ENCODE data around the gene DEPDC1B. TPM values are rescaled to one million over a fixed set of nuclear protein-coding genes. Genes with fewer than 3 reads are reported as not detected.
A peak's percentile ranks its signal among the peaks of the same experiment; 100 is the strongest.

Gene DEPDC1B
- total RNA-seq, 4 donors from 2014 or later: 10.5 to 13.2 (median 11.2) TPM

DNA sequence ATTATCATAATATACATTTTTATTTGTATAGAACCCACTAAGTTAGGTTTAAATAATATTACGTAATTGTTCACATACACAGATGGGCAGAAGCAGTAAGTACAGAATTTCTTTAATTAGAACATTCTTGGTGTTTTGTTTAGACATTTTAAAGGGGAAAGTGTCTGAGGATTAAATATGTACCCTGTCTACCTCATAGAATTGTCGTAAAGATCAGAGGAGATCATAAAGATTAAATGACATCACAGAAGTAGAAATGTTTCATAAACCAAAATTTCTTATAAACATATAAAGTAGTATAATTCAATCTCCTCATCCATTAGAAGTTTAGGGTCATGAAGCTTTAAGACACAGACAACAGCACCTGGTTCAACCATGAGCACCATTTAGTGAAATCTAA is 20.1 kb downstream of the DEPDC1B start:
- H3K9me3 ChIP-seq: no peaks in the 10 kb centered on the region
- peaks cover 0 to 8% (median 3%) of the 10 kb centered on the region in 4 donors for H3K4me1 ChIP-seq
- no peaks in the 10 kb centered on the region for H3K36me3 ChIP-seq
- DNase-seq: no peak
- no peak overlapping the region for H3K27ac ChIP-seq
- no peaks in the 10 kb centered on the region for H3K27me3 ChIP-seq
- no peak overlapping the region for H3K4me3 ChIP-seq
- TF ChIP-seq POLR2A (IDR thresholded peaks at IDR 0.05) (no peak), CTCF (IDR thresholded peaks at IDR 0.05) (no peak)

DNA sequence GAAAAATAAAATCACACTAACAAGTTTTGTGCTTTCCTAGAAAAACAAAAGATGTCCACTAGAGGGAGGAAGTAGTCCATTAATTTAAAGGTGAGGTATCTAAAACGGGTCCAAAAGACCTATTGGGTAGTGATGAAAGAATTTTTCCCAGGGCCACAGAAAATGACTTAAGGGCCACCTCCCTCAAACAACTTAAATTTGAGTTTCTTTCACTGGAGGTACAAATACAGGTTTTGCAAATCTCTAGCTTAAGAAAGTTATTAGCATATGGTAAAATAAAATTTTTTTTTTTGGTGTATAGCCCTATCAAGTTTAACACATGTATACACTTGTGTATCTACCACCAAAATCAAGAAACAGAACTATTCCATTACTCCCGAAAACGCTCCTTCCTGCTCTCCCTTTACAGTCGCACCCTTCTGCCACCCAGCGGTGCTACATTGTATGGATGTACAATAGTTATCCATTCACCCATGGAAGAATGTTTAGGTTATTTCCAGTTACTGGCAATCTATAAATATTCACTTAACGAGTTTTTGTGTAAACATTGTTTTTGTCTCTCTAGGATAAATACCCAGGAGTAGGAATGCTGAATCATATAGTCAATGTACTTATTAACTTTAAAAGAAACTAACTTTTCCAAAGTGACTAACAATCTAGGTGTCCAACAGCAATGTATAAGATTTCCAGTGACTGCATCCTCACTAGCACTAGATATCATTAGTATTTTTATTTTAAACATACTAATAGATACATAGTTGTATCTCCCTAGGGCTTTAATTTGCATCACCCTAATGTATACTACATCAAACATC is 21.9 kb downstream of the DEPDC1B start:
- TF ChIP-seq CTCF (IDR thresholded peaks at IDR 0.05) (peak; percentile 19 to 68 (median 58)), POLR2A (IDR thresholded peaks at IDR 0.05) (no peak)
- no peak overlapping the region for H3K4me3 ChIP-seq
- H3K27ac ChIP-seq: peak overlapping the region in 2 of 4 donors; percentile 10 to 43
- H3K9me3 ChIP-seq: no peaks in the 10 kb centered on the region
- DNase-seq: peak in 2 of 3 donors; percentile 61 to 82
- no peaks in the 10 kb centered on the region for H3K36me3 ChIP-seq
- H3K27me3 ChIP-seq: no peaks in the 10 kb centered on the region
- peaks cover 0 to 13% (median 3%) of the 10 kb centered on the region in 4 donors for H3K4me1 ChIP-seq

- Histone ChIP-seq H3K4me3 (no peak overlapping the region), H3K27me3 (no peaks in the 10 kb centered on the region), H3K27ac (peak overlapping the region in 3 of 4 donors; percentile 51 to 88 (median 76)), H3K36me3 (no peaks in the 10 kb centered on the region), H3K9me3 (no peaks in the 10 kb centered on the region), H3K4me1 (peaks cover 0 to 26% (median 3%) of the 10 kb centered on the region in 4 donors)
- no peak for DNase-seq
- TF ChIP-seq POLR2A (IDR thresholded peaks at IDR 0.05): no peak
- no peak for TF ChIP-seq CTCF (IDR thresholded peaks at IDR 0.05)
Measured at GRCh38 chr5:60675286-60675685, 24.7 kb downstream of the DEPDC1B start.

DNA sequence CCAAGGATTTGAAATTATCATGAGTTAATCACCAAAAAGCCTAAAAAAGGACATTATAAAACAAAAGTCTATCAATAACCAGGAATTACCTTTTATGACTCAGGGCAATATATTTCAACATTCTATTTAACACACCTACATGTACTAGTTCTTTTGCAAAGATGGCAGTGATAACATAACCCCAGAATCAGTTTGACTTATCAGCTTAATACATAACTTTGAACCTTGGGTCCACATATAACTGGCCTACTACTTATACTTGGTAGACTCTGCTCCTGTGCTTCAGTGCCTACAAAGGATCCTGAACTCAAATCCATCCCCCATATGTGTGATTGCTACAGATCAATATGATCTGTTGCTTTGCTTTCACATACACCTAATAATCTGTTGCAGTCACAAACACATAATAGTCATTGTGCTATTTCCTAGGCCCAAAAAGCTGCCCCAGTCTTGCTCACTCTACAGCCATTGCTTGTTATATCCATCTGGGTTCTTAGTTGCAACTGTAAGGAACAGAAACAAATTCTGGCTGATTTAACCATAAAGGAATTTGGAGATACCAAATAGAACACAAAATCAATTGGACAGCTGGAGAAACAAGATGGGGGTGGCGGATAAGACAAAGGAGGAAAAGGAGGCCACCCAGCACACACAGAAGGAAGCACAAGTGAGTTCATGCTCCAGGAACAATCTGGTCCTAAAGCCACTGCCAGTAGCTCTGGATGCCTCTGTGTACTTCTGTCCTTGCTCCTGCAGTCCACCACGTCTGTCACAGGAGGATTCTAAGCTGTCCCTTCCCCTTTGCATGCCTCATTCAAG is 25.5 kb downstream of the DEPDC1B start:
- H3K27ac ChIP-seq: peak overlapping the region in 3 of 4 donors; percentile 51 to 88 (median 76)
- H3K27me3 ChIP-seq: no peaks in the 10 kb centered on the region
- TF ChIP-seq CTCF (IDR thresholded peaks at IDR 0.05) (no peak), POLR2A (IDR thresholded peaks at IDR 0.05) (no peak)
- H3K36me3 ChIP-seq: no peaks in the 10 kb centered on the region
- no peak for DNase-seq
- H3K4me3 ChIP-seq: no peak overlapping the region
- no peaks in the 10 kb centered on the region for H3K9me3 ChIP-seq
- H3K4me1 ChIP-seq: peaks cover 0 to 26% (median 3%) of the 10 kb centered on the region in 4 donors

DNA sequence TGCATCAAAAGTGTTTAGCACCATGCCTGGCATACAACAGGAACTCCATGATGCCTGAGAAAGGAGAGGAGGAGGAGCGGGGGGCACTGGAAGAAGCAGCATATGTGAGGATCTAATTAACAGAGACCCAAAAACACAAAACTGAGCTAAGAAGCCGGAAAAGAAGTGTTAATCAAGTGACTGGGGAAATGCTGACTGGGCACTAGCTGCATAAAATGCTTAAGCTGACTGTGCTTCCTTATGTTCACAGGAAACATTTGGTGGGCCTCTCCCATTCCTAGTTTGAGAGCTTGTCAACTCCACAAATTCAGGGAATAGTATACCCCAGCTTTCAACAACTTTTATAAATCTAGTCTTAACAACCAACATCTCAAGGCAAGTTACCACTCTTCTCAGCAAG is 26.6 kb downstream of the DEPDC1B start:
- H3K27ac ChIP-seq: peak overlapping the region in 3 of 4 donors; percentile 54 to 89 (median 88)
- H3K36me3 ChIP-seq: no peaks in the 10 kb centered on the region
- H3K4me1 ChIP-seq: peaks cover 0 to 26% (median 5%) of the 10 kb centered on the region in 4 donors
- H3K9me3 ChIP-seq: no peaks in the 10 kb centered on the region
- no peak for TF ChIP-seq POLR2A (IDR thresholded peaks at IDR 0.05)
- TF ChIP-seq CTCF (IDR thresholded peaks at IDR 0.05): no peak
- DNase-seq: no peak
- H3K27me3 ChIP-seq: no peaks in the 10 kb centered on the region
- H3K4me3 ChIP-seq: no peak overlapping the region

Measured in Peyer's patch (tissue), 4 donors.